ENCODE data around the gene EIF4G1.
A peak's percentile ranks its signal among the peaks of the same experiment; 100 is the strongest.

The EIF4G1 gene

GRCh38 chr3:184361932-184362667 is 47.7 kb downstream of the EIF4G1 start:
- TF ChIP-seq EGR1 (IDR thresholded peaks at IDR 0.05) (peak; percentile 95), EP300 (IDR thresholded peaks at IDR 0.05; ENCODE audit: borderline replicate concordance) (peak; percentile 7; the same call in 1 of the 2 replicates), FOXM1 (IDR thresholded peaks at IDR 0.05; ENCODE audit: borderline replicate concordance, low read depth) (no peak), CREB1 (IDR thresholded peaks at IDR 0.05; ENCODE audit: low read depth) (no peak)

- TF ChIP-seq NFIC (IDR thresholded peaks at IDR 0.05) (peak; percentile 44; the same call in 1 of the 2 replicates), ZBTB7A (IDR thresholded peaks at IDR 0.05; ENCODE audit: low read depth) (peak; percentile 88; the same call in 1 of the 2 replicates), RAD21 (IDR thresholded peaks at IDR 0.05; ENCODE audit: low read depth) (0 out of 2 replicates have a peak, but pooled peaks have one; percentile 23), YY1 (IDR thresholded peaks at IDR 0.05; ENCODE audit: low read depth) (no peak; the same call in 1 of the 2 replicates), MAX (IDR thresholded peaks at IDR 0.05) (peak; percentile 75), CREB1 (IDR thresholded peaks at IDR 0.05; ENCODE audit: low read depth) (peak; percentile 57; the same call in 1 of the 2 replicates), CEBPB (IDR thresholded peaks at IDR 0.05) (peak; percentile 42; the same call in 1 of the 2 replicates), REST (IDR thresholded peaks at IDR 0.05; ENCODE audit: low read depth) (no peak), TEAD4 (IDR thresholded peaks at IDR 0.05) (peak; percentile 70), TCF12 (IDR thresholded peaks at IDR 0.05; ENCODE audit: low read depth) (peak; percentile 84; the same call in 1 of the 2 replicates), EP300 (IDR thresholded peaks at IDR 0.05; ENCODE audit: borderline replicate concordance) (0 out of 2 replicates have a peak, but pooled peaks have one; percentile 15), EGR1 (IDR thresholded peaks at IDR 0.05) (peak; percentile 35; the same call in 1 of the 2 replicates), USF1 (IDR thresholded peaks at IDR 0.05) (peak; percentile 23; the same call in 1 of the 2 replicates), FOXM1 (IDR thresholded peaks at IDR 0.05; ENCODE audit: borderline replicate concordance, low read depth) (0 out of 2 replicates have a peak, but pooled peaks have one; percentile 52), TAF1 (IDR thresholded peaks at IDR 0.05; ENCODE audit: low read depth) (peak; percentile 87)
Observed at GRCh38 chr3:184362668-184363546, 48.5 kb downstream of the EIF4G1 start.

GRCh38 chr3:184366619-184367289 is 52.3 kb downstream of the EIF4G1 start:
- no peak for TF ChIP-seq CEBPB (IDR thresholded peaks at IDR 0.05)

- TF ChIP-seq TAF1 (IDR thresholded peaks at IDR 0.05; ENCODE audit: low read depth) (no peak), REST (IDR thresholded peaks at IDR 0.05; ENCODE audit: low read depth) (no peak), TEAD4 (IDR thresholded peaks at IDR 0.05) (no peak), CREB1 (IDR thresholded peaks at IDR 0.05; ENCODE audit: low read depth) (no peak), RAD21 (IDR thresholded peaks at IDR 0.05; ENCODE audit: low read depth) (no peak), USF1 (IDR thresholded peaks at IDR 0.05) (no peak), EP300 (IDR thresholded peaks at IDR 0.05; ENCODE audit: borderline replicate concordance) (no peak), NFIC (IDR thresholded peaks at IDR 0.05) (no peak), CEBPB (IDR thresholded peaks at IDR 0.05) (no peak), MAX (IDR thresholded peaks at IDR 0.05) (no peak), TCF12 (IDR thresholded peaks at IDR 0.05; ENCODE audit: low read depth) (no peak), EGR1 (IDR thresholded peaks at IDR 0.05) (no peak), FOXM1 (IDR thresholded peaks at IDR 0.05; ENCODE audit: borderline replicate concordance, low read depth) (no peak), ZBTB7A (IDR thresholded peaks at IDR 0.05; ENCODE audit: low read depth) (no peak), YY1 (IDR thresholded peaks at IDR 0.05; ENCODE audit: low read depth) (no peak)
Observed at GRCh38 chr3:184368116-184368515, 53.7 kb downstream of the EIF4G1 start.
